Fibroblast of pulmonary artery (primary cell): ENCODE data around the gene CCDC6.
"Not testable (repeated sequence)": the region's sequence is repeated elsewhere in the genome, so short reads cannot be mapped to it uniquely, and the experiment has no call there.

Source experiments
- DNase-seq: peaks from one replicate; pipeline ENCODE4 v3.0.0-alpha.2; 2010; ENCODE audit warnings: low read depth
- H3K4me3 ChIP-seq: replicated peaks from 2 replicates; pipeline ENCODE4 v1.5.1; 2011; ENCODE audit warnings: low read depth, mild to moderate bottlenecking, control low read depth, low read length, moderate library complexity
- TF ChIP-seq, protein P1 (sequence below): IDR thresholded peaks from 2 replicates; pipeline ENCODE4 v1.5.1; 2011; ENCODE audit warnings: mild to moderate bottlenecking, control low read depth, low read length, inconsistent platforms; ENCODE audit errors: missing control alignments

CCDC6 gene

DNA sequence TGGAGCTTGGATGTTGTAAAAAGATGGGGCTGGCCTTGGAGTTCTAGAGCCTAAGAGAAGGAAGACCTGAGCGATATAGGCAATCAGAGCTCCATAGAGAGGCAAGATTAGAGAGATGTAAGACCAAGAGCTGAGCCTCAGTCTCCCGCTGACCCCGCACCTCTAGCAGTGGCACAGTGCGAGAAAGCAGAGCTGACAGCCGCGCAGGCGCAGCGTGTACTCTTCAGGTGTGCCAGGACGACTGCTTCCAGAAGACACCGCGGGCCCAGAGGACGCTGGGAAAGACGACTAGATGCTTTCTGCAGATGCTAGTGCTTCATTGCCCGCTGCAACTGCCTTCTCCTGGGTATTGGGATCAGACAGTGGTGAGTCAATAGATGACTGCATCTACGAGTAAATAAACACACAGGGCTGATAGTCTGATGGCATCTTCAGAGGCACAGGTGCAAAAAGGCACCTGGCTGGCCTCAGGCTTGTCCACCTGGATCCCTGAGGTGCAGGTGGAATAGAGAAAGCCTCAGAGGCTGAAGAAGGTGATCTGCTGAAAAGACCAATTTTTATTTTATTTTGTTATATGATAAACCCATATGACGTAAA, 38.1 kb upstream of the CCDC6 start:
- DNase-seq = no peak
- TF ChIP-seq, protein P1, sequence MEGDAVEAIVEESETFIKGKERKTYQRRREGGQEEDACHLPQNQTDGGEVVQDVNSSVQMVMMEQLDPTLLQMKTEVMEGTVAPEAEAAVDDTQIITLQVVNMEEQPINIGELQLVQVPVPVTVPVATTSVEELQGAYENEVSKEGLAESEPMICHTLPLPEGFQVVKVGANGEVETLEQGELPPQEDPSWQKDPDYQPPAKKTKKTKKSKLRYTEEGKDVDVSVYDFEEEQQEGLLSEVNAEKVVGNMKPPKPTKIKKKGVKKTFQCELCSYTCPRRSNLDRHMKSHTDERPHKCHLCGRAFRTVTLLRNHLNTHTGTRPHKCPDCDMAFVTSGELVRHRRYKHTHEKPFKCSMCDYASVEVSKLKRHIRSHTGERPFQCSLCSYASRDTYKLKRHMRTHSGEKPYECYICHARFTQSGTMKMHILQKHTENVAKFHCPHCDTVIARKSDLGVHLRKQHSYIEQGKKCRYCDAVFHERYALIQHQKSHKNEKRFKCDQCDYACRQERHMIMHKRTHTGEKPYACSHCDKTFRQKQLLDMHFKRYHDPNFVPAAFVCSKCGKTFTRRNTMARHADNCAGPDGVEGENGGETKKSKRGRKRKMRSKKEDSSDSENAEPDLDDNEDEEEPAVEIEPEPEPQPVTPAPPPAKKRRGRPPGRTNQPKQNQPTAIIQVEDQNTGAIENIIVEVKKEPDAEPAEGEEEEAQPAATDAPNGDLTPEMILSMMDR = no peak
- no peak overlapping the region for H3K4me3 ChIP-seq

DNA sequence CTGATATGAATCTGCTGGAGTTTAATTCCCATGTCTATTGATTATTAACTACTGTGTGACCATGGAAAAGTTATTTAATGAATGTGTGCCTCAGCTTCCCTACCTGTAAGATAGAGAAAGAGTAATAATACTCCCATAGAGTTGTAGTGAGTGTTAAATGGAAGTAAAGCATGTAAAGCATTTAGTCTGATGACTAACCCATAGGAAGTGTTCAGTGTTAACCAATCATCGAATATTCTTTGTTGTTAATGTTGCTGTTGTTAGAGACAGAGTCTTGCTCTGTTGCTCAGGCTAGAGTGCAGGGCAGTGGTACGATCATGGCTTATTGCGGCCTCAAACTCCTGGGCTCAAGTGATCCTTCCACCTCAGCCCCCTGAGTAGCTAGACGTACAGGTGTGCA, 36.2 kb upstream of the CCDC6 start:
- H3K4me3 ChIP-seq = no peak overlapping the region
- TF ChIP-seq, protein P1 = no peak
- DNase-seq = no peak

DNA sequence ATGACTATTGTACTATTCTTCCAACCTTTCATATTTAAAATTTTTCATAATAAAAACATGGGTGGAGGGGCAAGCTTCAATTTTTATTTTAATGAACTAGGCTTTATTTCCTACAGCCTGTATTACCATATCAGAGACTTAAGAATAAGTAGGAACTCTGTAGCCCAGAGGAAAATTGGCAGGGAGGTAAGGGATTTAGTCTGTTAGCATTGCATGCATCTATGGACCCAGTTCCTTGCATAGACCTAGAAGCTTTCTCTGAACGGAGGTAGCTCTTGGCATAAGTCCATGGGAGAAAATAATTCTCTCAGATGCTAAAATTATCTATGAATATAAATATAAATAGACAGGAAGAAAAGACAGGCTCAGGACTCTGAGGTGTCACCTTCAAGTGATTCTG, 31.4 kb upstream of the CCDC6 start:
- no peak for DNase-seq
- TF ChIP-seq, protein P1 = no peak
- H3K4me3 ChIP-seq = no peak overlapping the region

DNA sequence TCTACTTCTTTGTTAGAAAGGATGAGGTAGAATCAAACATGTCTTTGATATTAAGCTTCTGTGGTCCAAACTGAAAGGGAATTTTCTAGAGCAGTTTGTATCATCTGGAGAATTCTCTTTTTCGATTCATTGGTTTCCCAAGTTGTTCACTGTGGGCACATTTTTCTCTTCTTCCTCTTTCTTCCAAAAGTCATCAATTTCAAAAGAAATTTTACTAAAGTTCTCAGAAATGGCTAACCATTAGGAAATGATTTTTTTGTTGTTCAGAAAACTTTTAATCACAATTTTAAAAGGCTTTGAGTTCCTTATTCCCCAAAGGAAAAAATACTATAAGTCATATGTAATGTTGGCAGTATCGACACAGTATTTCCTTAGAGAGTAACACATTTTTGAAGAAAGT, 28.3 kb upstream of the CCDC6 start:
- TF ChIP-seq, protein P1 = no peak
- H3K4me3 ChIP-seq = no peak overlapping the region
- no peak for DNase-seq

DNA sequence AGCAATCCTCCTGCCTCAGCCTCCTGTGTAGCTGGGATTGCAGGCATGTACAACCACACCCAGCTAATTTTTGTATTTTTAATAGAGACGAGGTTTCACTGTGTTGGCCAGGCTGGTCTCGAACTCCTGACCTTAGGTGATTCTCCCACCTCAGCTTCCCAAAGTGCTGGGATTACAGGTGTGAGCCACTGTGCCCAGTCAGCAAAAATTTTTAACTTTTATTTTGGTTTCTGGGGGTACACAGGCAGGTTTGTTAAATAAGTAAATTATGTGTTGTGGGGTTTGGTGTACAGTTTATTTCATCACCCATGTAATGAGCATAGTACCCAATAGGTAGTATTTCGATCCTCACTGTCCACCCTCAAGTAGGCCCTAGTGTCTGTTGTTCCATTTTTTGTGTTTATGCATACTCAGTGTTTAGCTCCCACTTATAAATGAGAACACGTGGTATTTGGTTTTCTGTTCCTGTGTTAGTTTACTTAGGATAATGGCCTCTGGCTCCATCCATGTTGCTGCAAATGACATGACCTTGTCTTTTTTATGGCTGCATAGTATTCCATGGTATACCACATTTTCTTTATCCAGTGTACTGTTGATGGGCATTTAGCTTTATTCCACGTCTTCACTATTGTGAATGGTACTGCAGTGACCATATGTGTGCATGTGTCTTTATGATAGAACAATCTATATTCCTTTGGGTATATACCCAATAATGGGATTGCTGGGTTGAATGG, 24.6 kb upstream of the CCDC6 start:
- not testable (repeated sequence) for H3K4me3 ChIP-seq, DNase-seq

DNA sequence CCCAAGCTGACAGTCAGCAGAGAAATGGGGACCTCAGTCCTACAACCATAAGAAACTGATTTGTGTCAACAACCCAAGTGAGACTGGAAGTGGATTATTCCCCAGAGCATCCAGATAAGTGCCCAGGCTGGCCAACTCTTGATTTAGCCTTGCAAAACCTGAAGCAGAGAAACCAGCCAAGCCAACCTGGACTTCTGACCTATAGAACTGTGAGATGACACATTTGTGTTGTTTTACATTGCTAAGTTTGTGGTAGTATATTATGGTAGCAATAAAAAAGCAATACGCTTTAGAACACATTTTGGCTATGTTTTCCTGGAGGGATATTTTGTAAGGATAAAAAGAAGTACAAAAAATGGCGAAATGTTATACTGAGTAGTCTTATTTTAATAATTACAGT, 19.7 kb upstream of the CCDC6 start:
- TF ChIP-seq, protein P1 = no peak
- no peak for DNase-seq
- no peak overlapping the region for H3K4me3 ChIP-seq

DNA sequence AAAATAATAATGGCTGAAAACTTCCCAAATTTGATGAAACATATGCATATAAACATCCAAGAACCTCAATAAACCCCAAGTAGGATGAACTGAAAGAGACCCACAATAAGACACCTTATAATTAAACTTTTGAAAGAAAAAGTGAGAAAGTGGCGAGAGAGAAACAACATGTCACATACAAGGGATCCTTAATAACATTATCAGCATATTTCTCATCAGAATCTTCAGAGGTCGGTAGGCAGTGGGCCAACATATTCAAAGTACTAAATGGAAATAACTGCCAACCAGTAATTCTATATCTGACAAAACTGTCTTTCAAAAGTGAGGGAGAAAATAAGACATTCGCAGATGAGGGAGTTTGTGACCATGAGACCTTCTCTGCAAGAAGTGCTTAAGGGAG, 16.6 kb upstream of the CCDC6 start:
- no peak for DNase-seq
- TF ChIP-seq, protein P1 = no peak

More for the DNA sequence above, 16.6 kb upstream of the CCDC6 start:
- H3K4me3 ChIP-seq = no peak overlapping the region
